ENCODE measurements around the gene DIP2B. TPM values are rescaled to one million over a fixed set of nuclear protein-coding genes. Genes with fewer than 3 reads are reported as not detected.
"Not testable (repeated sequence)": the region's sequence is repeated elsewhere in the genome, so short reads cannot be mapped to it uniquely, and the experiment has no call there.

Gene DIP2B
- total and polyA plus RNA-seq, 2 donors (not counting 1 experiment from before 2014, with no cell fraction given): 12.6 to 21.0 TPM

GRCh38 chr12:50519353-50519752 lies 14.6 kb downstream of the DIP2B start:
- no peak for DNase-seq (ENCODE audit: low read depth in 2 of 2)
- Histone ChIP-seq H3K79me2 (ENCODE audit: control insufficient read depth, insufficient read depth, low read length) (peaks cover 10% of the 10 kb centered on the region), H3K27ac (ENCODE audit: insufficient read depth, low read length) (no peak overlapping the region), H3K4me3 (replicated peaks in 1 of 4; ENCODE audit: control extremely low read depth in 1 of 4, insufficient read depth in 1 of 4, low read depth in 3 of 4, low read length in 4 of 4) (no peak overlapping the region), H2AFZ (ENCODE audit: low read length) (no peak overlapping the region), H4K20me1 (ENCODE audit: control insufficient read depth, extremely low read depth, insufficient read depth, low read length) (no peaks in the 10 kb centered on the region), H3K27me3 (ENCODE audit: control insufficient read depth, insufficient read depth, low read length) (no peaks in the 10 kb centered on the region), H3K4me2 (ENCODE audit: extremely low read depth, insufficient read depth, low read length) (no peak overlapping the region), H3K9me3 (ENCODE audit: control insufficient read depth, insufficient read depth, low read depth, low read length) (no peaks in the 10 kb centered on the region), H3K4me1 (ENCODE audit: control insufficient read depth, extremely low read depth, insufficient read depth, low read length) (peaks cover 2% of the 10 kb centered on the region), H3K36me3 (ENCODE audit: control insufficient read depth, insufficient read depth, low read length) (no peaks in the 10 kb centered on the region), H3K9ac (ENCODE audit: insufficient read depth, low read length) (no peak overlapping the region)
- TF ChIP-seq EZH2 (IDR thresholded peaks at IDR 0.05; ENCODE audit: low read length, missing control alignments): no peak
- TF ChIP-seq CTCF (conservative IDR thresholded peaks at IDR 0.05 in 1 of 2, IDR thresholded peaks at IDR 0.05 in 1 of 2; ENCODE audit: low read depth in 1 of 2, low read length in 2 of 2): no peak

- Histone ChIP-seq H2AFZ (ENCODE audit: low read length) (no peak overlapping the region), H3K4me1 (ENCODE audit: control insufficient read depth, extremely low read depth, insufficient read depth, low read length) (peaks cover 2% of the 10 kb centered on the region), H3K4me2 (ENCODE audit: extremely low read depth, insufficient read depth, low read length) (no peak overlapping the region), H3K4me3 (replicated peaks in 1 of 4; ENCODE audit: control extremely low read depth in 1 of 4, insufficient read depth in 1 of 4, low read depth in 3 of 4, low read length in 4 of 4) (no peak overlapping the region), H3K27ac (ENCODE audit: insufficient read depth, low read length) (no peak overlapping the region), H4K20me1 (ENCODE audit: control insufficient read depth, extremely low read depth, insufficient read depth, low read length) (no peaks in the 10 kb centered on the region), H3K27me3 (ENCODE audit: control insufficient read depth, insufficient read depth, low read length) (no peaks in the 10 kb centered on the region), H3K9ac (ENCODE audit: insufficient read depth, low read length) (no peak overlapping the region), H3K36me3 (ENCODE audit: control insufficient read depth, insufficient read depth, low read length) (no peaks in the 10 kb centered on the region), H3K79me2 (ENCODE audit: control insufficient read depth, insufficient read depth, low read length) (peaks cover 8% of the 10 kb centered on the region), H3K9me3 (ENCODE audit: control insufficient read depth, insufficient read depth, low read depth, low read length) (no peaks in the 10 kb centered on the region)
- TF ChIP-seq EZH2 (IDR thresholded peaks at IDR 0.05; ENCODE audit: low read length, missing control alignments) (no peak), CTCF (conservative IDR thresholded peaks at IDR 0.05 in 1 of 2, IDR thresholded peaks at IDR 0.05 in 1 of 2; ENCODE audit: low read depth in 1 of 2, low read length in 2 of 2) (no peak)
- no peak for DNase-seq (ENCODE audit: low read depth in 2 of 2)
Observed at GRCh38 chr12:50520416-50521207, 15.8 kb downstream of the DIP2B start.

GRCh38 chr12:50521781-50522180 lies 17.0 kb downstream of the DIP2B start:
- not testable (repeated sequence) for DNase-seq (ENCODE audit: low read depth in 2 of 2); H3K4me2 ChIP-seq (ENCODE audit: extremely low read depth, insufficient read depth, low read length); H3K79me2 ChIP-seq (ENCODE audit: control insufficient read depth, insufficient read depth, low read length); H3K9ac ChIP-seq (ENCODE audit: insufficient read depth, low read length); H2AFZ ChIP-seq (ENCODE audit: low read length); H4K20me1 ChIP-seq (ENCODE audit: control insufficient read depth, extremely low read depth, insufficient read depth, low read length); H3K9me3 ChIP-seq (ENCODE audit: control insufficient read depth, insufficient read depth, low read depth, low read length); H3K4me1 ChIP-seq (ENCODE audit: control insufficient read depth, extremely low read depth, insufficient read depth, low read length); H3K4me3 ChIP-seq (replicated peaks in 1 of 4; ENCODE audit: control extremely low read depth in 1 of 4, insufficient read depth in 1 of 4, low read depth in 3 of 4, low read length in 4 of 4); H3K27me3 ChIP-seq (ENCODE audit: control insufficient read depth, insufficient read depth, low read length); H3K27ac ChIP-seq (ENCODE audit: insufficient read depth, low read length); H3K36me3 ChIP-seq (ENCODE audit: control insufficient read depth, insufficient read depth, low read length)
